ENCODE measurements around the gene ZPLD1. TPM values are rescaled to one million over a fixed set of nuclear protein-coding genes. Genes with fewer than 3 reads are reported as not detected.
A peak's percentile ranks its signal among the peaks of the same experiment; 100 is the strongest.

ZPLD1 gene
- total and polyA plus RNA-seq, 2 of the 8 experiments (the other 6 are each of a cell fraction or from before 2014, with no cell fraction given): not detected

- Histone ChIP-seq H3K27ac (ENCODE audit: low read depth, low read length) (no peak overlapping the region), H3K23me2 (ENCODE audit: low read depth, low read length) (no peaks in the 10 kb centered on the region), H4K8ac (ENCODE audit: extremely low read depth, insufficient read depth, low read length) (no peak overlapping the region), H2BK5ac (ENCODE audit: low read depth, low read length) (no peak overlapping the region), H3K23ac (ENCODE audit: insufficient read length) (no peak overlapping the region), H3K79me2 (ENCODE audit: control insufficient read depth in 1 of 2, insufficient read depth in 2 of 2, low read length in 2 of 2) (no peaks in the 10 kb centered on the region), H2AK5ac (ENCODE audit: low read depth, low read length) (no peak overlapping the region), H2BK12ac (ENCODE audit: low read depth, low read length) (no peak overlapping the region), H3K18ac (ENCODE audit: extremely low read depth, low read length) (no peak overlapping the region), H3K9ac (replicated peaks in 1 of 4; ENCODE audit: extremely low read depth in 1 of 4, low read depth in 3 of 4, low read length in 3 of 4) (no peak overlapping the region), H3K9me3 (ENCODE audit: insufficient read depth in 2 of 2, low read depth in 1 of 2, low read length in 1 of 2) (no peaks in the 10 kb centered on the region), H3K4me2 (ENCODE audit: insufficient read depth in 1 of 2, low read depth in 2 of 2, low read length in 2 of 2) (no peak overlapping the region), H3K4me3 (ENCODE audit: extremely low read depth in 1 of 4, insufficient read depth in 2 of 4, low read depth in 3 of 4, low read length in 4 of 4) (no peak overlapping the region), H4K5ac (ENCODE audit: insufficient read length, low read depth, low read length) (no peak overlapping the region), H3K27me3 (replicated peaks in 1 of 4; ENCODE audit: control insufficient read depth in 3 of 4, extremely low read depth in 1 of 4, insufficient read depth in 3 of 4, low read length in 3 of 4) (no peaks in the 10 kb centered on the region), H3K4me1 (replicated peaks in 1 of 4; ENCODE audit: control insufficient read depth in 3 of 4, insufficient read depth in 4 of 4, low read length in 3 of 4) (no peaks in the 10 kb centered on the region), H2AFZ (ENCODE audit: low read length) (no peak overlapping the region), H4K20me1 (replicated peaks in 1 of 2; ENCODE audit: control insufficient read depth in 1 of 2, insufficient read depth in 2 of 2, low read length in 2 of 2) (no peaks in the 10 kb centered on the region), H3K79me1 (ENCODE audit: low read depth, low read length) (no peaks in the 10 kb centered on the region), H3K14ac (ENCODE audit: insufficient read length) (no peak overlapping the region), H2BK20ac (ENCODE audit: low read length) (no peak overlapping the region), H2BK15ac (ENCODE audit: low read length) (no peak overlapping the region), H2BK120ac (replicated peaks; ENCODE audit: low read depth, low read length) (no peak overlapping the region), H3K56ac (replicated peaks; ENCODE audit: insufficient read length, low read depth, low read length) (no peak overlapping the region), H4K91ac (replicated peaks; ENCODE audit: insufficient read length, low read length) (no peak overlapping the region), H3K4ac (replicated peaks; ENCODE audit: insufficient read length, low read depth, low read length) (no peak overlapping the region), H3K36me3 (ENCODE audit: control insufficient read depth in 2 of 4, insufficient read depth in 4 of 4, low read length in 3 of 4) (no peaks in the 10 kb centered on the region)
- ChIA-PET POLR2A (ENCODE audit: partially characterized antibody) (no interaction called here), CTCF (ENCODE audit: partially characterized antibody) (interaction anchor here (0.6 to 4.0 kb wide), 18 partner anchors 10 to 242 kb away, joined by 3 to 32 read pairs (median 4); no protein-coding TSS in a partner anchor)
- WGBS, 2 experiments (ENCODE audit: extremely low coverage in 1 of 2, insufficient coverage in 1 of 2, insufficient read length in 1 of 2, insufficient replicate concordance in 2 of 2, low coverage in 1 of 2, low lambda C conversion rate in 2 of 2, missing lambda C conversion rate in 1 of 2): 76% methylated on average over 10 of the region's 10 CpGs; no CpG with 5 or more reads in 1 of the 2 experiments
- FAIRE-seq: peak; percentile 39
- DNase-seq (ENCODE audit: low read depth in 1 of 2, low spot score in 2 of 2): peak; percentile 17 to 57
- no peak for TF ChIP-seq BCL11A (IDR thresholded peaks at IDR 0.05; ENCODE audit: low read depth in 2 of 2, low read length in 2 of 2)
- TF ChIP-seq ATF2 (IDR thresholded peaks at IDR 0.05; ENCODE audit: low read length): no peak
- TF ChIP-seq POU5F1 (IDR thresholded peaks at IDR 0.05; ENCODE audit: low read depth, low read length): no peak
- TF ChIP-seq ATF3 (IDR thresholded peaks at IDR 0.05; ENCODE audit: insufficient read depth, low read depth, low read length): no peak
- no peak for TF ChIP-seq HDAC2 (IDR thresholded peaks at IDR 0.05; ENCODE audit: borderline replicate concordance in 1 of 2, low read depth in 2 of 2, low read length in 2 of 2)
- no peak for TF ChIP-seq ZNF274 (IDR thresholded peaks at IDR 0.05; ENCODE audit: borderline replicate concordance, extremely low read depth, low read length)
- no peak for TF ChIP-seq JUN (IDR thresholded peaks at IDR 0.05; ENCODE audit: low read depth, low read length)
- TF ChIP-seq RAD21 (IDR thresholded peaks at IDR 0.05 in 1 of 2, conservative IDR thresholded peaks at IDR 0.05 in 1 of 2; ENCODE audit: low read depth in 2 of 2, low read length in 2 of 2): peak; percentile 50 to 65
- no peak for TF ChIP-seq KDM5A (IDR thresholded peaks at IDR 0.05; ENCODE audit: low read length)
- no peak for TF ChIP-seq ASH2L (IDR thresholded peaks at IDR 0.05; ENCODE audit: low read length)
- no peak for TF ChIP-seq GABPA (IDR thresholded peaks at IDR 0.05; ENCODE audit: borderline replicate concordance, insufficient read depth, low read length)
Measured at GRCh38 chr3:102471001-102471400, 36.2 kb downstream of the ZPLD1 start.
